MM.1S (cell line): Measurements from ENCODE around the gene CCNF.

Experiments
- DNase-seq: peaks from one replicate; pipeline ENCODE4 v3.0.0-alpha.2; 2015
- H2AFZ ChIP-seq: fragments of 300-600 bp; sonication (generic); 2 replicates; pipeline ENCODE4 v1.6.0; 2016; ENCODE audit warnings: antibody characterized with exemption, low read length
- H3F3A ChIP-seq: fragments of 300-600 bp; sonication (generic); 2 replicates; pipeline ENCODE4 v1.6.1; 2016; ENCODE audit warnings: mild to moderate bottlenecking, antibody characterized with exemption, low read length, moderate library complexity, mixed read lengths; ENCODE audit not compliant: insufficient read depth
- H3K27ac ChIP-seq: fragments of 300-600 bp; sonication (generic); 2 replicates; pipeline ENCODE4 v1.5.1; 2016; ENCODE audit warnings: mild to moderate bottlenecking, low read length
- H3K27me3 ChIP-seq: fragments of 300-600 bp; sonication (generic); replicated peaks from 2 replicates; pipeline ENCODE4 v1.6.0; 2016; ENCODE audit warnings: low read length; ENCODE audit not compliant: insufficient read depth
- H3K36me3 ChIP-seq: fragments of 300-600 bp; sonication (generic); replicated peaks from 2 replicates; pipeline ENCODE4 v1.6.1; 2016; ENCODE audit warnings: mild to moderate bottlenecking, low read length, mixed read lengths; ENCODE audit not compliant: insufficient read depth
- H3K4me1 ChIP-seq: fragments of 300-600 bp; sonication (generic); 2 replicates; pipeline ENCODE4 v1.6.1; 2016; ENCODE audit warnings: low read length, mixed read lengths
- H3K4me2 ChIP-seq: fragments of 300-600 bp; sonication (generic); 2 replicates; pipeline ENCODE4 v1.6.0; 2016; ENCODE audit warnings: low read depth, low read length
- H3K4me3 ChIP-seq: fragments of 300-600 bp; sonication (generic); 2 replicates; pipeline ENCODE4 v1.5.1; 2016; ENCODE audit warnings: low read length, mixed read lengths
- H3K79me2 ChIP-seq: fragments of 300-600 bp; sonication (generic); 2 replicates; pipeline ENCODE4 v1.6.1; 2016; ENCODE audit warnings: mixed run types, low read length, mixed read lengths
- H3K9ac ChIP-seq: fragments of 300-600 bp; sonication (generic); 2 replicates; pipeline ENCODE4 v1.6.1; 2016; ENCODE audit warnings: low read length, mixed read lengths
- H3K9me2 ChIP-seq: fragments of 300-600 bp; sonication (generic); replicated peaks from 2 replicates; pipeline ENCODE4 v1.6.1; 2016; ENCODE audit warnings: mild to moderate bottlenecking, low read length, mixed read lengths; ENCODE audit not compliant: insufficient read depth
- H3K9me3 ChIP-seq: fragments of 300-600 bp; sonication (generic); replicated peaks from 2 replicates; pipeline ENCODE4 v1.6.1; 2016; ENCODE audit warnings: mild to moderate bottlenecking, low read length, mixed read lengths; ENCODE audit not compliant: insufficient read depth
- H4K20me1 ChIP-seq: fragments of 300-600 bp; sonication (generic); 2 replicates; pipeline ENCODE4 v1.6.1; 2016; ENCODE audit warnings: mild to moderate bottlenecking, low read length, moderate library complexity, mixed read lengths; ENCODE audit not compliant: insufficient read depth
- CTCF ChIP-seq: fragments of 300-600 bp; sonication (generic); IDR thresholded peaks from 2 replicates; pipeline ENCODE4 v1.5.1; 2016; ENCODE audit warnings: antibody characterized with exemption, low read length, mixed read lengths
- EZH2 ChIP-seq: fragments of 300-600 bp; sonication (generic); optimal IDR thresholded peaks from 2 replicates; pipeline ENCODE3; 2017; ENCODE audit warnings: low read depth, mild to moderate bottlenecking, antibody characterized with exemption, low read length, mixed read lengths
- EZH2phosphoT487 ChIP-seq: fragments of 300-600 bp; sonication (generic); IDR thresholded peaks from 2 replicates; pipeline ENCODE4 v1.6.1; 2018; ENCODE audit warnings: antibody characterized with exemption, low read length

Gene CCNF

GRCh38 chr16:2467528-2468232 is 38.4 kb downstream of the CCNF start:
- no peak overlapping the region for H3K27ac ChIP-seq
- no peaks in the 10 kb centered on the region for H4K20me1 ChIP-seq
- no peak for DNase-seq
- H3F3A ChIP-seq = no peaks in the 10 kb centered on the region
- H3K79me2 ChIP-seq = no peaks in the 10 kb centered on the region
- H3K9ac ChIP-seq = peak overlapping the region; percentile 31; the same call in 1 of the 2 replicates
- 0 out of 2 replicates have a peak, but pooled peaks cover 2% of the 10 kb centered on the region for H3K4me1 ChIP-seq
- no peaks in the 10 kb centered on the region for H3K9me2 ChIP-seq
- no peak overlapping the region for H2AFZ ChIP-seq
- peak overlapping the region; percentile 54 for H3K4me3 ChIP-seq
- H3K27me3 ChIP-seq = peaks cover 45% of the 10 kb centered on the region
- H3K9me3 ChIP-seq = no peaks in the 10 kb centered on the region
- peak overlapping the region; percentile 95 for H3K4me2 ChIP-seq
- H3K36me3 ChIP-seq = no peaks in the 10 kb centered on the region
- TF ChIP-seq EZH2 (no peak), EZH2phosphoT487 (no peak), CTCF (no peak)

DNA sequence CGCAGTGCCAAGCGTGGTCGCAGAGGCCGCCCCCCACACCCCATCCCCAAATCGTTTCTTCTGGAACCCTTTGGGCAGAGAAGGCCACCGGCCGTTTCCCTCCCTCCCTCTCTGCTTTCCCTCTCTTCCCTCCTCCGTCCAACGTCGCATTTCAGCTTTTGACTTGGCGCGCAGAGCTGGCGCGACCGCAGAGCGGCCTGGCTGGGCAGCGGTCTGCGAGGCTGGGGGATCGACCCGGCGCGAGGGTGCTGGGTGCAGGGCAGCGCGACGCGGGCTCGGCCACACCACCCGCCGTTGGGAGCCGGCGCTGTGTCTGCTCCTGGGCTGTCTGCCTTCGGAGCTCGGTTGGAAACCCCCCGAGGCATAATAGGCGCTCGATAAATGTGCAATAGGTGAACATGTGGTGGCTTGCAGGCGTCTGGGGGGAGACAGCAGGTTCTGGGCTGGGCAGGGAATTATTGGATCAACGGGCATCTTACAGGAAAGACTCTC is 39.0 kb downstream of the CCNF start:
- Histone ChIP-seq H3K9ac (peak overlapping the region; percentile 31; the same call in 1 of the 2 replicates), H3K27ac (no peak overlapping the region), H4K20me1 (no peaks in the 10 kb centered on the region), H3K9me2 (no peaks in the 10 kb centered on the region), H3K27me3 (peaks cover 50% of the 10 kb centered on the region), H3K4me3 (peak overlapping the region; percentile 54), H3F3A (no peaks in the 10 kb centered on the region), H3K4me1 (0 out of 2 replicates have a peak, but pooled peaks cover 2% of the 10 kb centered on the region), H3K36me3 (no peaks in the 10 kb centered on the region), H3K4me2 (peak overlapping the region; percentile 95), H2AFZ (0 out of 2 replicates have a peak overlapping the region, but pooled peaks have one; percentile 19), H3K9me3 (no peaks in the 10 kb centered on the region), H3K79me2 (no peaks in the 10 kb centered on the region)
- no peak for DNase-seq
- TF ChIP-seq CTCF (no peak), EZH2 (peak; percentile 77)

- peaks cover 52% of the 10 kb centered on the region for H3K27me3 ChIP-seq
- H3K27ac ChIP-seq = no peak overlapping the region
- H3K4me1 ChIP-seq = 0 out of 2 replicates have a peak, but pooled peaks cover 2% of the 10 kb centered on the region
- H4K20me1 ChIP-seq = no peaks in the 10 kb centered on the region
- no peaks in the 10 kb centered on the region for H3K9me2 ChIP-seq
- no peaks in the 10 kb centered on the region for H3K9me3 ChIP-seq
- H3F3A ChIP-seq = no peaks in the 10 kb centered on the region
- H3K9ac ChIP-seq = no peak overlapping the region
- no peaks in the 10 kb centered on the region for H3K79me2 ChIP-seq
- H3K4me3 ChIP-seq = peak overlapping the region; percentile 54
- H3K4me2 ChIP-seq = peak overlapping the region; percentile 95; the same call in 1 of the 2 replicates
- H2AFZ ChIP-seq = no peak overlapping the region
- TF ChIP-seq EZH2 = no peak
- no peak for TF ChIP-seq EZH2phosphoT487
- no peak for TF ChIP-seq CTCF
- DNase-seq = no peak
- H3K36me3 ChIP-seq = no peaks in the 10 kb centered on the region
Measured at GRCh38 chr16:2468725-2469398, 39.6 kb downstream of the CCNF start.
